ENCODE data around the gene DACH2. TPM values are rescaled to one million over a fixed set of nuclear protein-coding genes. Genes with fewer than 3 reads are reported as not detected.

Gene DACH2
- total RNA-seq (1 to 10 TPM in 4 of 7 donors, under 1 TPM in 3; 0.17 to 4.8 (median 1.0) TPM), polyA plus RNA-seq (under 1 TPM; 0.39 to 0.53 TPM)
- long read RNA-seq, donor 1, partial matches to known transcripts = 0 of 1 reads
- long read RNA-seq, donor 1, other reads (novel, unspliced or antisense) = 1 of 1 reads
- long read RNA-seq, donor 2 = 0 reads
- long read RNA-seq, donor 3 = 0 reads

- no peak within 1 kb of the TSS for H3K27ac ChIP-seq
- no peaks in the 10 kb centered on the region for H3K36me3 ChIP-seq
- TF ChIP-seq POLR2A (IDR thresholded peaks at IDR 0.05) (no peak), EP300 (IDR thresholded peaks at IDR 0.05) (no peak), CTCF (IDR thresholded peaks at IDR 0.05) (no peak)
- 27 to 34% (median 33%) methylated on average over 29 to 34 of the region's 34 CpGs for WGBS, 3 donors
- intact Hi-C loops (cut with DNase I) = no loop called here
- no peaks in the 10 kb centered on the region for H3K27me3 ChIP-seq
- H3K9me3 ChIP-seq = no peaks in the 10 kb centered on the region
- peak within 1 kb of the TSS; percentile 41 for H3K4me3 ChIP-seq
- peaks cover 3% of the 10 kb centered on the region for H3K4me1 ChIP-seq (ENCODE audit: insufficient read depth)
- DNase-seq = peak; percentile 77 to 88 (median 83)
Observed at GRCh38 chrX:86148024-86148511, at the start of gene DACH2. Gene DACH2, plus strand, starts transcription at chrX:86148451.

- Histone ChIP-seq H3K27me3 (no peaks in the 10 kb centered on the region), H3K27ac (no peak overlapping the region), H3K4me1 (ENCODE audit: insufficient read depth) (no peaks in the 10 kb centered on the region), H3K4me3 (no peak overlapping the region), H3K36me3 (no peaks in the 10 kb centered on the region), H3K9me3 (no peaks in the 10 kb centered on the region)
- TF ChIP-seq CTCF (IDR thresholded peaks at IDR 0.05) = no peak
- TF ChIP-seq POLR2A (IDR thresholded peaks at IDR 0.05) = no peak
- no peak for TF ChIP-seq EP300 (IDR thresholded peaks at IDR 0.05)
- WGBS, 3 donors = 72 to 82% (median 75%) methylated on average over 2 of the region's 2 CpGs
- no peak for DNase-seq
- intact Hi-C loops (cut with DNase I) = no loop called here
Observed at GRCh38 chrX:86102341-86102740, 45.9 kb upstream of the DACH2 start.

- H3K4me3 ChIP-seq = no peak overlapping the region
- DNase-seq = no peak
- intact Hi-C loops (cut with DNase I) = no loop called here
- no peaks in the 10 kb centered on the region for H3K27me3 ChIP-seq
- H3K27ac ChIP-seq = no peak overlapping the region
- 63 to 67% (median 63%) methylated on average over 1 of the region's 1 CpG for WGBS, 3 donors
- no peaks in the 10 kb centered on the region for H3K36me3 ChIP-seq
- H3K9me3 ChIP-seq = no peaks in the 10 kb centered on the region
- no peak for TF ChIP-seq POLR2A (IDR thresholded peaks at IDR 0.05)
- no peak for TF ChIP-seq EP300 (IDR thresholded peaks at IDR 0.05)
- no peak for TF ChIP-seq CTCF (IDR thresholded peaks at IDR 0.05)
- H3K4me1 ChIP-seq (ENCODE audit: insufficient read depth) = no peaks in the 10 kb centered on the region
Observed at GRCh38 chrX:86103061-86103460, 45.2 kb upstream of the DACH2 start.

- WGBS, 3 donors = 30 to 53% (median 42%) methylated on average over 1 of the region's 1 CpG
- Histone ChIP-seq H3K27ac (no peak overlapping the region), H3K4me1 (ENCODE audit: insufficient read depth) (no peaks in the 10 kb centered on the region), H3K27me3 (no peaks in the 10 kb centered on the region), H3K4me3 (no peak overlapping the region), H3K9me3 (no peaks in the 10 kb centered on the region), H3K36me3 (no peaks in the 10 kb centered on the region)
- DNase-seq = no peak
- intact Hi-C loops (cut with DNase I) = no loop called here
- TF ChIP-seq EP300 (IDR thresholded peaks at IDR 0.05) (no peak), POLR2A (IDR thresholded peaks at IDR 0.05) (no peak), CTCF (IDR thresholded peaks at IDR 0.05) (no peak)
Observed at GRCh38 chrX:86104526-86104925, 43.7 kb upstream of the DACH2 start.

All from ovary (tissue), 10 donors.